CD4-positive, alpha-beta T cell treated with Interleukin-10 for 1 hour (primary cell): Measurements from ENCODE around the gene AFF3.

Experiments
- DNase-seq: peaks from one replicate; pipeline ENCODE4 v3.0.0-alpha.2; 2020

AFF3 gene

DNA sequence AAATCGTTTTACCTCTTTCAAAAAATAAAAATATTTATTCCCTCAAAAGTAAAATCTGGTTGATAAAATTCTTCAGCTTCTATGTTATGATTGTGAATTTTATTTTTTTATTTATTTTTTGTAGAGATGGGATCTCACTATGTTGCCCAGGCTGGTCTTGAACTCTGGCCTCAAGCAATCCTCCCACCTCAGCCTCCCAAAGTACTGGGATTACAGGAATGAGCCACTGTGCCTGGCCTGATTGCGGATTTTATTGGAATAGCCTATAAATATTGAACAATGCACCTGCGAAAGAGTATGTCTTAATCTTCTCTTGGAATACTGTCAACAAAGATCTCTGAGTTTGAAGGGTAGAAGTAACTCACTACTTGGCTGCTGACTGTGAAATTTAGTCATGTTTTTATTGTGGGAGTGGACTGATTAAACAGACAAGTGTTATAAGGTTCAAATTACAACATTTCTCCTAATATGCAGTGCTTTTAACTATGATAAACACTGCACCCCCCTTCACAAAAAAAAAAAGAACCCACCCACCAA, 138.0 kb downstream of the AFF3 start:
- no peak for DNase-seq

DNA sequence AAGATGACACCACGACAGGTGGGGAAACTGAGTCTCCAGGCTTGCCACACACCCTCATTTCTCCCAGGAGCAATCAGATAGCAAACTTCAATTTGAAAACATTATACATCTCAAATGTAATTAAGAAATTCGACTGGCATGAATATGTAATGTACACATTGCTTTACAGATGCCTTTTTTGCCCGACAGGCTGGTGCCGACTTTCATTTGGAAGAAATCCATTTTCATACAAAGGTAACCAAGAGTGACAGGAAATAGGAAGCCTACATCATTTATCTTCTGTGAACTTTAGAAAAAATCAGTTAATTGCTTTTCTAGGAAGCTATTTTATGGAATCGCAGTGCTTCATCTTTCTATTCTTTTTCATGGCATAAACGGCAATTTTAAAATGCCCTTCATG, 140.3 kb downstream of the AFF3 start:
- DNase-seq: no peak

DNA sequence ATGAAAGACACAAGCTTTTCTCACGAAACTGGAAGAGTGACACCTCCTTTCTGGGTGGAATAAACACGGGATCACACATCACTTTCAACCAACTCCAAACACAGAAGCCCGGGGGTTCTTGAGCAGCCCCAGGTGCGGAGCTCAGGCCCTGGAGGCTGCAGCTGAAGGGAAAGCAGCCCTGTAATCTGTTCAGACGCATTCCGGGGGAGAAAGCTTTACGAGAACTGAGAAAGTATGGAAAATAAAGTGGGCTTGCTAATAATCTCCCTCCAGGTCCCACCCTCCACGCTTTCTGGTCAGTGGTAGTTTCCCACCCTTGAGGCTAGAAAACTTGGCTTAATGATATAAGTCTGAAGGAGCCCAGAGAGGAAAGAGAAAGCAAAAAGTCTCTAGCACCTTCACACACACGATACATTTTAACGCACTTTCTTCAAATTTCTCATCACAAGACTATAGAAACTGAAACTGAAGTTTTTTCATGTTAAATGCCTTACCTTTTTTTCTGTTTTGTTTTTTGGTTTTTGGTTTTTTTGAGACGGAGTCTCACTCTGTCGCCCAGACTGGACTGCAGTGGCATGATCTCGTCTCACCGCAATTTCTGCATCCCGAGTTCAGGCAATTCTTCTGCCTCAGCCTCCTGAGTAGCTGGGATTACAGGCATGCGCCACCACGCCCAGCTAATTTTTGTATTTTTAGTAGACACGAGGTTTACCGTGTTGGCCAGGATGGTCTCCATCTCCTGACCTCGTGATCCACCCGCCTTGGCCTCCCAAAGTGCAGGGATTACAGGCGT, 141.3 kb downstream of the AFF3 start:
- no peak for DNase-seq

DNA sequence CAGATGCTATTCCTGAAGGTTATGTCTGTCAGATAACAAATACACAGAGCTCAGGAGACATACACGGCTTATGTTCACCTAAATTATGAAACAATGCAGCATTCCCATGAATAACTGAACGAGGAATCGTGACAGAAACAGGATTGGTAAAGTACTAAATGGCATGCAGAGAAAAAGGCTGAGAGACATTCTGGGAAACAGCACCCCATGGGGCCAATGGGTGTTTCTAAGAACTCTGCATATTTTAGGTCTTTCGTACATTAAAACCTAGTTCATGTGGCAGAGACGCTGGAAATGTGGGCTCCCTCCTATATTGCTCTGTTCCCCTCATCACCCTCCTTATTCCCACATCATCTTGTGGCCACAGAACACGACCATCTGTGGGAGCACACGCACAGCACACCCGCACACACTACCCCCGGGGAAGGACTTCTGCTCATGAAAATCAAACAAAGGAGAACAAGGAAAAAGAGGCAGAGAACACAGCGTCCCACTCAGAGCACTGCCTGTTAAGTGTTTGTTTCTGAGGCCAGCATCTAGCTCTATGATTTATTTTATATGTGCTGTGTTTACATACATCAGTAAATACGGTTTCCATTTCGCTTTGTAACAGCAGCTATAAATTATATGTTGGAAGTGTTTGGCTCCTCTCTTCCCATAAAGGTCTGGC, 143.6 kb downstream of the AFF3 start:
- no peak for DNase-seq

DNA sequence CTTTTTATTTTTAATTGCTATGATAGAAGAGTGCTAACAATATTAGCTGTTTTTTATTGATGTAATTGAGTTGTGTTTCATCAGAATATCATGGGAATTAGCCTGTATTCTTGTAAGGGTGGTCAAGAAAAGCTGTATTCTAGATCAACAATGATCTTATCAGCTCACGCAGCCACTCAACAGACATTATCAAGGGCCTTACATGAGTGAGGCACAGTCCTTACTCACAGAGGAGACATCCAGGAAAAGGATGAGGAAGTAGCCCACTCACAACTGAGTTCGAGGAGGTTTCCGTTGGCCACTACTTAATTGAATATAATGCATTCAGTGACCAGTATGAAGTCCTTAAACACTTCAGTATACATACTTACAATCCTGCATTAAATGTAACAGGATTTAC, 152.5 kb downstream of the AFF3 start:
- no peak for DNase-seq

DNA sequence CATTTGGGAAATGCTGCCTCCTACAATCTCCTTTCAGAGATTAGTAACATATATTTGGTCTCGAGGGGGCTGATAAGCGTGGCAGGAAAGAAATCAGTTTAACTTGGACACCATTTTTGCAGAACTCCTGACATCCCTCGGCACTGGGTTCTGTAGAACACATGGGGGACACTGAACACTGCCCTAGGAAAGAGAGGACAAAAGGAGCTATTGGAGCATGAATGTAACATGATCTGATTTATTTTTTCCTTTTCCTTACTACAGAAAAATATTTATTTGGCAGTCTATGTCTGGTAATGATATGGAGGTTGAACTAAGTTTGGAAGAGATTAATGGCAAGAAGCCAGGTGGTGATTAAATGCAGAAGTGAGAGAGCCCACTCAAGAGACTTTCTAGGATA, 153.8 kb downstream of the AFF3 start:
- DNase-seq: no peak

DNA sequence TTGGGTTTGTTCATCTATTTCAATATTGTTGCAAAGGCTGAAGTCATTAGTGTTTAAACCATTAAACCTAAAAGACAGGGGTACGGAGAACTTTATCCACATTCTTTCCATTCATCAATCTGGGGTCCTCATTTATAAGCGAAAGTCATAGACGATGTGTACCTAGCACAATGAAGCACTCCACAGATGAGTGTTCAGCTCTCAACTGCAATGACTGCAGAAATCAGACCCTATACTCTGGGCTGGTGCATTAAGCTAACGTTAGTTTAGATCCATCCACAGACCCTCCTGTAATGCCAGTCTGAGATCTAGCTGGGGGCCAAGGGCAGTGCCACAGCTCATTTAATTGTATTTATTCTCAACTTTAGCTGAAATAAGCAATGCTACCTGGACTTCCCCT, 155.2 kb downstream of the AFF3 start:
- DNase-seq: no peak

DNA sequence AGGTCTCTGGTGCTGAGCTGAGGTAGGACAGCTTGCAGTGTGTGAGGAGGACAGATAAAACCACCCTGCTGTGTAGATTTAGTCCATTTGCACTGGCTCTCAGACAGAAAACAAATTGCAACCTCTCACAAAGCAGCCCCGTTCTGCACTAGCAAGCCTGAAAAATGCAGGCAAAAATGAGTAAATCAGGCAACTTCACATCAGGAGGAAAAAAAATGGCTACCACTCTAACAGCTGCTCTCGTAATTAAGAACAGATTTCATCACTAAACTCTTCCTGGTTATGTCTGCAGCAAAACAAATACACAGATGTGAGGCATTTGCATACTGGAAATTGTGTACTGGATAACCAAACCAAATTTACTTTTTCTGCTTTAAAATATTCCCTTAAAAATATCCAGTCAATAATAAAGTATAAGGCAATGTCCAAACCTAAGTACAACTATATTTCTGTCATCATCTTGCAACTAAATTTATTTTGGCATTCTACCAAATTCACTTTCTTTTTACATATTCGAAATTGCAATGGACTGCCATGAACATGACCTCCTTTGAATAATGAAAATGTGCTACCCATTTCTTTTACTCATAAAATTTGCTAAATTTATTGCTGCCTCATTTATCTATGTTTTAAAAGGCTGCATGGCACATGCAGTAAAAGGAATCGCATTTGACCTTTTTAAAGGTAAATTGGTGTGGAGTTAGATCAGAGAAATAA, 157.4 kb downstream of the AFF3 start:
- DNase-seq: no peak

DNA sequence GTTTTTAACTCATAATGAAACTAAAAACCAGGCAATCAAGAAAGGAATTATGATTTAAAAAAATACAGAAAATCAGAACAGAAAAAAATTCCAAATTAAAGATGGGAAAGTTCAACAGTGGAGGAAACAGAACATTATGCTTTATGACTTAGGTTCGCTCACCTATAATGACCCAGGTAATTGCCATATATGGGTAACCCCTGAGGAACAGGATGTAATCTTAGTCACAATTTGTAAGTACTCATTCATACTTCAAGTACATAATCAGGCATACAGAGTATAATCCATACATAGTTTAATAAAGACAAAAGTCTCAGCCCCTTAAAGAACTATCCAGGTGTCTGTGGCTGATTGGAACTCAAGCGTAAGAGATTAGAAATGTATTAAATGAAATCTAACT, 159.6 kb downstream of the AFF3 start:
- DNase-seq: no peak

DNA sequence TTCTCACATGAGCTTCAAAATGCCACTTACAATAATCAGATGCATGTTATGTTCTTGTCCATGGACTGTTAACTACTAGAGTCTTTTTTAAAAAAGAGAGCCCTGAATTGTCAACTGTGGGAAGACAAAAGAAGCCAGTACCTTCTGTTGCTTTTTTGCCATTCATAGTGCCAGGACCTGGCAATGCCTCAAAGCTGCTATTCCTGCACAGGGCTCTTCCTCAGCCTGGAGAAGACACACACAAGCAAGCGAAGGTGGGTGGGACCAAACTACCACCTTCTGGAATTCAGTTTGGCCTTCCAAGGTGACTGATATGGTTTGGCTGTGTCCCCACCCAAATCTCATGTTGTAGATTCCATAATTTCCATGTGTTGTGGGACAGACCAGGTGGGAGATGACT, 160.6 kb downstream of the AFF3 start:
- DNase-seq: no peak

DNA sequence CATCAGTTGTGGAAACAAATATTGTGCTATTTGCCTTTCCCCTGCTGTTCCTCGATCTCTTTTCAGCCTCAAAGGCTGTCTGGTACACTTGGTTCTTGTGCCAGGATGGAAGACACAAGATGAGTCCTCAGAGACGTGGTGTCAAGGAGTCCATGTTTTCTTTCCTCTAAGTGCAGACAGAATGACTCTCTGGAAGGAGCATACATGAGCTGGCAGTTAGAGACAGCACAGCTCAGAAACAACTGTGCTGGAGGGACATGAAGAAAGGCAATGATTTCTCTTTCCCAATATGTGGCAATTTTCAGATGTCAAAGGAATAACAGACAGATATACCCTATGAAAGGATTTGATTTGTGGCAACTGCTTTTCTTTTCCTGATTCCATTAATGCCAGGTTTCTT, 162.2 kb downstream of the AFF3 start:
- no peak for DNase-seq

DNA sequence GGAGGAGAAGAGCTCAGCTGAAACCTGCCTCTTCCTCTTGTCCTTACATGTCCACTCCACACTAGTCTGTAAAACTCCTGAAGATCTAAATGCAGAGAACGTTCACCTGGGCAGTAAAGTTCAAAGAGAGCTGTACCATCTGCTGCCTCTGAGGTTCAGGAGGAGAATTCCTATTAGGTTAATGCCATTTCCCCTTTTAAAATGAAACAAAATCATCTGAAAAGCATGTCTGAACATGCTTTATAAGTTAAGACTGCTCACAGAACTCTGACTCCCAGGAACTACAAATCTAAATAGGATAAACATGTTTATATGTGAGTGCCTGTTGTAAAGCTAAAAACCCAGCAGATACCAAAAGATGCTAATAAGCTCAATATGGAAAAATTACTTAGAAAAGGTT, 164.4 kb downstream of the AFF3 start:
- DNase-seq: no peak

DNA sequence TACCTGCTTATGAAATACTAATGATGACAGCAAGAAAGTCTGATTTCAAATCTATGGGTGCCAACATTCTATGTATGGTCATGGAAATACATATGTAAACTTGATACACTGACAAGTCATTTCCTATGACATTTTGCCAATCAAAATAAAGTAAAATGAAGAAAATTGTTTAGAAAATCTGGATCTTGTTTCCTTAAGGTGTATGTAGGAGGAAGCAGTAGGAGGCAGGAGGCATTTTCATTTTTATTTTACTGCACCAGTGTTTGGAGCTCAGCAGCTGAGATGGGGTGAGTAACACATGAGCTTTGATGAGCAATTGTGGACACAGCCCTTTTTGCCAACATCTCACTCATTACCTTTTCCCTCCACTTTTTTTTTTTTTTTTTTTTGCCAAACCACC, 167.0 kb downstream of the AFF3 start:
- no peak for DNase-seq

DNA sequence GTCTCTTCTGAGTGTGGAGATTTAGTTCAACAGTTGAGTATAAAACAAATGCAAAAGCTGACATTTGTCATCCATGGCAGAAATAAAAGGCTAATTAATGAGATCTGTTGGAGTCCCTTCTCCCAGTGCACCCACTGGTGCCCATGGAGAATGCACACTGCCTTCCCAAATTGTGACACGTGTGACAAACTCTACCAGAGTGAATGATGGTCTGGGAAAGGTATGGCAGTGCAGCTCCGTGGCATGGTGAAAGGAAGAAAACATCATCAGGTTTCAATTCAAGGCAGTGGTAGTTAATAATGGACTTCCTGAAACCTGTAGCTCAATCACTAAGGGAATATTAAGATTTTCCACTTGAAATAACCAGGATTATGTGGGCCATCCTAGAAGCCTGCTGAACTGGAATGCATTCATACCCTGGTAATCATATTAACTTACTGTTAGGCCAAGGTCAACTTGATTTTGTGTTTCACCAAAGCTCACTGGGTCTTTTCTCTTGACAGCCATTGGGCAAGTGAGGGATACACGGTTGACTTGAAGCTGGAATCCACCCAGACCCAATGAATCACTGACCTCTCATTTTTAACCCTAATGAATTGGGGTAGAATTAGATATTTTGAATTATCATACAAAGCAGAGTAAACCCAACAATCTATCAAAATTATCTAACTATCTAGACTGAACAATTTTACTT, 167.6 kb downstream of the AFF3 start:
- DNase-seq: no peak

DNA sequence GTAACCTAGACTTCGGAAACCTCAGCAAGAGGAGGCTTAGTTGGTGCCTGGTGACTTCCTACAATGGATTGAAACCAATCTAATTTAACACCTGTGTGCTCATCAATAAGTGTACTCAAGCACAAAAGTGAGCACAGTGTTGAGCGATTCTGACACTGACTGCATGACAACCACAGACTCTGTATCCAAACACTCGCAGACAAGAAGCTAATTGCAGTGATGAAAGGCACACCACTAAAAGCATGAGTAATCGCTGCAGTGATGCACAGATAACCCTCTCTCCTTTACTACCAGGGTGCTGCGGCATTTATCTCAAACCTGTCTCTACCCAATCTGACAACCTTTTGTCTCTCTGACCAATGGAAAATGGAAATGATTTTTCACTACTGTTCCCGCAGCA, 168.1 kb downstream of the AFF3 start:
- no peak for DNase-seq

DNA sequence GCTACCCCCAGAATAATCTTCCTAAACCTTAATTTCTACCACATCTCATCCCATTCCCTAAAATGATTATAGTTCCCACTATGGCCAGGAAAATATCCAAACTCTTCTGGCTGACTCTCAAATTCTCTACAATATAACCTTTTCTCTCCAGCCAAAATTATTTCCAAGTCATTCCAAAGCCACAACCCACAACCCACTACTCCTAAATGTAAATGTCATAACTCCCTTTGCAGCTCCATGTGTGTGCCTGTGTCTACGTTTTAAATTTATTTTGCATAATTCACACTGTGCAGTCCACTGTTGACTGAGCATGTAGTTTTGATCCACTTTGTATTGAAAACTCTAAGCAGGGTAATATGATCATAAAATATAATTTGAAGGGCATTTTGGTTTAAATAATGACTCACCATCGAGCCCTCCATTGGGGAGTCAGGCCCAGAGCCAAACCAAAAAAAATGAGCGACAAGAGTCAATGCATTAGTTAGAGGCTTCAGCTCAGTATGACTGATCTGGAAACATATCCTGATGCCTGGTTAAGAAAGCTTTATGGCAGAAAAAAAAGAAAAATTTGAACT, 171.0 kb downstream of the AFF3 start:
- no peak for DNase-seq

DNA sequence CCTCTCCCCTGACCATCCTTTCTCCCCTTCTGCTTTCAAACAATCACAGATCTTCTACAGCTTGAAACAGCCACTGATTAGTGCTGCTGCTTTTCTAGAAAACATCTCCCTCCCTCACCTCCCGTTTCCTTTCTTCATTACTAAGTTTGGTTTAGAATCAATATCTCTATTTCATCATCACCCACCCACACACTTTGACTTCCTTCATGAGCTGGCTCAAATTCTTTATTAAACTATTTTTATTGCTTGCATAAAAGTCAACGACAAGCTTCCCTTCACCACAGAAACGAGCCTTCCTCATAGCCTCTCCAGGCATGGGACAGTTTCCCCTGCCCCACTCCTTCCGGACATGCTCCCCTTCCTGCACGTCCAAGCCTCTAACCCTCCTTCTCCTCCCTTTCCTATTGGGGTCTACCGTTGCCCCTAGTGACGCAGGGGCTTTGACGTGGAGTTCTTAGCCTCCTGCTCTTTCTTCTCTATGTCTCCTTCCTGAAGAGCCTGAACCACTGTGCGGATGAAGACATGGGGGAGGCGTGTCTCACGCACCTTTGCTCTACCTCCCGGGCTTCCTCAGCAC, 172.0 kb downstream of the AFF3 start:
- no peak for DNase-seq

DNA sequence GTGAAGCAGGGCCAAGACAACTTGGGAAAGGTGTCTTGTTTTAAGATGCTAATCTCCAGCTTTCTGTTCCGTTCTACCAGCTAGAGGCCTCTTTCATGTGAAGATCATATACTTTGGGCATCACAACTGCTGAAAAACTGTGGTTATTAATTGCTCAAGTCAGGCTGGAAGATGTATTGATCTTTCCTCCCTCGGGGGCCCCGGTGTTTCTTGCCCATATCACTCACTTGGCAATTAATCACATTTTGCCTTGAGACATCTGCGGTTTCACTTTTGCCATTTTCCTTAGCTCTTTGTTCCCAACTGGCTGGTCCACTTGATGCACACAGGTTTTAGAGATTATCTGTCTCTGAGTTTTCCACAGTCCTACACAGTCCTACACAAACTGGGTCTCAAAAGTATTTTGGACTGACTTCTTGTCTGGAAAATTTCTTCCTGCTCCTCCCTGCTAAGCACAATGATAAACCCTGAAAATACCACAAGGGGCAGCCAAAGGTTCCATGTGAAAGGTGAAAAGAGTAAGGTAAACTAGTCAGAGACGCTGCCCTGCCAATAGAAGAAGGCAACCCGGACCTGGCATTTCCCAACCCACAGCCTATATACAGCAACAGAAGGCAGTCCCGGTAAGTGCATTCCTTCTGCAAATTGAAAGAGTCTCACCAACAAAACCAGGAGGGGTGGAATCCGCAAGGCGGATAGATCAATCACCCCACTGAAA, 181.0 kb downstream of the AFF3 start:
- DNase-seq: no peak

DNA sequence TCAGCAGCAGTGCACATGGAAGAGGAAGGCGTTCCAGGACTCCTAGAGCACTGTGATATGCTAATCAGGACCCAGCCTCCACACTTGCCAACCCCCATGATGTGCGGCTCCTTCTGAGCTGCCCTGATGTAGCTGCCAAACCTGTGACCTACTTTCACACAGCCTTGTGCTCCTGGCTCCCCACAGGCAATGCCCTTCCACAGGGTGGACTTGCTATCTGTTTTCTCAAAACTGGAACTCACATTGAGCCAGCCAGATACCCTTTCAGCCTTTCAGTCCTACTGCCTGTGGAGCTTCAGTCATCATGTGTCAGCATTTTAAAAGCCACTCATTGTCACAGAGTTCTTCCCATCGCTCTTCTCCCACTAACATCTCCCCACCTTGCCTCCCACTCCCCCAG, 181.6 kb downstream of the AFF3 start:
- no peak for DNase-seq

DNA sequence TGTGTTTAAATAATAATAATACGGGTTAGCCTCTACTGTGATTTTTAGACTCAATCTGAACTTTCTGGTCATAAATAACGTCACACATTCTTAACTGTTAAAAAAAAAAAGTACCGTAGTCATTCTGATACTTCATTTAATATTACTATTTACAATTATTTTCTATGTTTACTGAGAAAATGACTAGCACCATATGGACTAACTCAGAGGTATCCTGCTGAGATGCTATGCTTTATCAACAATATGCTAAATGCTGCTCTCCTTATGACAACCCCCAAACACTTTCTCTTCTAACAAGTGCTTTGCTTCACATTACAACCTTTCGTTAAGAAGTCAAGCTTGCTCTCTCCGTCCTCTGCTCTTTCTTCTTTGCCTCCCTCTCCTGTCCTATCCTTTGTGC, 182.1 kb downstream of the AFF3 start:
- no peak for DNase-seq

DNA sequence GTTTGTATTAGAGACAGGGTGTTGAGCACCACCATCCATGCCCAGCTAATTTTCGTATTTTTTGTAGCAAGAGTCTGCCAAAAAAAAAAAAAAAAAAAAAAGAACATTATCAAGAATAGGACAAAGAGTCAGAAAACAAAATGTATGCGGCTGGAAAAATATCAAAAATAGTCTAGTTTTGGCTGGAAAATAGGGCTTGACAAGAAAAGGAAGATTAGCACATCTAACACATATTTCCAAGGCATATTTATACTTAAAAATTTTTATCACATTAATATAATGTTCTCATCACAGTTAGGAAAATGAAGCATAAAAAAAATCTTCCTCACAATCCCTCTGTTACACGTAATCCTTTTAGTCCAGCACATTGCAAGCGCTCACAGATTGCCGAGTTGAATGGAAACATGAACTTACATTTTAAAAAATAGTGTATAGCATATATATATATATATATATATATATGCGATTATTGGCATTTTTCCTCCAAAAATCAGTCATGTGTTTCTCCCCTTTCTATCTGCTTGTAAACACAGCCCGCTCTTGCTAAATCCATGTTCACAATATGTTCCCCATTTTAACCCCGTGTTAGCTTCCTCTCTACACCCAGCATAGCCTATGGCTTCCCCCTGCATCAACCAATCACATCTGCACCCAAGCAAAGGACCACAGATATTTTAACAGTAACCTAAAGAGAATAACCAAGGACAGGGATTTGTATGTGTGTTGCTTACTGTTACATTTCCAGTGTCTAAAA, 183.0 kb downstream of the AFF3 start:
- no peak for DNase-seq
